H1 (cell line): ENCODE data around the gene THADA. TPM values are rescaled to one million over a fixed set of nuclear protein-coding genes. Genes with fewer than 3 reads are reported as not detected.

Source experiments
- CTCF ChIA-PET: fragments of 300-600 bp; sonication (Branson Sonifier 250); formaldehyde crosslinking; loops from one replicate; lab custom pipeline; 2021; ENCODE audit not compliant: partially characterized antibody; lab: Charles Lee
- POLR2A ChIA-PET: fragments of 300-600 bp; sonication (Branson Sonifier 250); formaldehyde crosslinking; loops from one replicate; lab custom pipeline; 2021; ENCODE audit warnings: inconsistent platforms; ENCODE audit not compliant: partially characterized antibody; lab: Charles Lee
- DNase-seq, 2 experiments: peaks; one replicate each; pipeline versions ENCODE4 v3.0.0 to v3.0.0-alpha.2; 2010 to 2022; ENCODE audit warnings: low spot score in 2 of 2, low read depth in 1 of 2, mixed read lengths in 1 of 2
- FAIRE-seq: peaks from 2 replicates; lab custom pipeline; 2011; peaks lifted over from hg19 to GRCh38; lab: Jason Lieb, UNC
- H2AFZ ChIP-seq: 2 replicates; pipeline ENCODE4 v1.8.1; 2012; ENCODE audit warnings: low read length, inconsistent platforms
- H2AK5ac ChIP-seq: 2 replicates; pipeline ENCODE4 v1.6.1; 2013; ENCODE audit warnings: low read depth, low read length
- H2BK120ac ChIP-seq: replicated peaks from 2 replicates; pipeline ENCODE3; 2013; ENCODE audit warnings: low read depth, low read length, inconsistent platforms
- H2BK12ac ChIP-seq: 2 replicates; pipeline ENCODE4 v1.6.1; 2013; ENCODE audit warnings: low read depth, low read length
- H2BK15ac ChIP-seq: 2 replicates; pipeline ENCODE4 v1.6.1; 2013; ENCODE audit warnings: low read length
- H2BK20ac ChIP-seq: 2 replicates; pipeline ENCODE4 v1.6.1; 2013; ENCODE audit warnings: low read length
- H2BK5ac ChIP-seq: 2 replicates; pipeline ENCODE4 v1.6.1; 2013; ENCODE audit warnings: low read depth, low read length
- H3K14ac ChIP-seq: 2 replicates; pipeline ENCODE4 v1.6.1; 2013; ENCODE audit warnings: inconsistent platforms; ENCODE audit not compliant: insufficient read length
- H3K18ac ChIP-seq: 2 replicates; pipeline ENCODE4 v1.6.1; 2013; ENCODE audit warnings: low read length; ENCODE audit errors: extremely low read depth
- H3K23ac ChIP-seq: 2 replicates; pipeline ENCODE4 v1.6.1; 2013; ENCODE audit warnings: inconsistent platforms; ENCODE audit not compliant: insufficient read length
- H3K23me2 ChIP-seq: 2 replicates; pipeline ENCODE4 v1.6.1; 2013; ENCODE audit warnings: low read depth, low read length
- H3K27ac ChIP-seq: 2 replicates; pipeline ENCODE4 v1.6.1; 2011; ENCODE audit warnings: low read depth, low read length, inconsistent platforms
- H3K27me3 ChIP-seq, 4 experiments: replicated peaks in 1 of 4; 1 replicate in 1 of 4; 2 replicates in 3 of 4; pipeline versions ENCODE4 v1.6.1 to v1.8.1; 2011 to 2013; ENCODE audit warnings: low read length in 3 of 4, mild to moderate bottlenecking in 3 of 4, inconsistent platforms in 2 of 4, mixed read lengths in 2 of 4, moderate library complexity in 1 of 4; ENCODE audit not compliant: control insufficient read depth in 3 of 4, insufficient read depth in 3 of 4; ENCODE audit errors: extremely low read depth in 1 of 4
- H3K36me3 ChIP-seq, 4 experiments: 2 replicates each; pipeline versions ENCODE4 v1.6.1 to v1.8.1; 2011 to 2013; ENCODE audit warnings: mild to moderate bottlenecking in 4 of 4, low read length in 3 of 4, moderate library complexity in 2 of 4, control low read depth in 1 of 4, inconsistent platforms in 1 of 4; ENCODE audit not compliant: insufficient read depth in 4 of 4, control insufficient read depth in 2 of 4
- H3K4ac ChIP-seq: replicated peaks from 2 replicates; pipeline ENCODE3; 2013; ENCODE audit warnings: low read length, low read depth, mixed read lengths, inconsistent platforms; ENCODE audit not compliant: insufficient read length
- H3K4me1 ChIP-seq, 4 experiments: replicated peaks in 1 of 4; 1 replicate in 1 of 4; 2 replicates in 3 of 4; pipeline versions ENCODE4 v1.6.1 to v1.8.1; 2011 to 2013; ENCODE audit warnings: low read length in 3 of 4, inconsistent platforms in 2 of 4, mixed read lengths in 1 of 4; ENCODE audit not compliant: insufficient read depth in 4 of 4, control insufficient read depth in 3 of 4
- H3K4me2 ChIP-seq, 2 experiments: 2 replicates each; pipeline versions ENCODE4 v1.6.1 to v1.8.1; 2011 to 2013; ENCODE audit warnings: low read depth in 2 of 2, low read length in 2 of 2, control low read depth in 1 of 2, inconsistent platforms in 1 of 2, mild to moderate bottlenecking in 1 of 2; ENCODE audit not compliant: insufficient read depth in 1 of 2
- H3K4me3 ChIP-seq, 4 experiments: fragments of 200-600, 300-600 bp in 1 of 4; sonication (generic), shearing (Covaris generic), sonication (Bioruptor Twin) in 1 of 4; 2 replicates each; pipeline versions ENCODE4 v1.5.1 to v1.8.1; 2011 to 2016; ENCODE audit warnings: low read length in 4 of 4, low read depth in 3 of 4, control low read depth in 2 of 4, inconsistent platforms in 2 of 4, mild to moderate bottlenecking in 2 of 4, mixed read lengths in 1 of 4, moderate library complexity in 1 of 4; ENCODE audit not compliant: insufficient read depth in 2 of 4; ENCODE audit errors: extremely low read depth in 1 of 4
- H3K56ac ChIP-seq: replicated peaks from 2 replicates; pipeline ENCODE3; 2013; ENCODE audit warnings: low read depth, mild to moderate bottlenecking, mixed read lengths, low read length, inconsistent platforms; ENCODE audit not compliant: insufficient read length
- H3K79me1 ChIP-seq: 2 replicates; pipeline ENCODE4 v1.6.1; 2013; ENCODE audit warnings: low read depth, low read length, control low read depth
- H3K79me2 ChIP-seq, 2 experiments: 2 replicates each; pipeline versions ENCODE4 v1.6.1 to v1.8.1; 2012 to 2013; ENCODE audit warnings: low read length in 2 of 2, mild to moderate bottlenecking in 2 of 2, inconsistent platforms in 1 of 2; ENCODE audit not compliant: insufficient read depth in 2 of 2, control insufficient read depth in 1 of 2
- H3K9ac ChIP-seq, 4 experiments: replicated peaks in 1 of 4; 1 replicate in 1 of 4; 2 replicates in 3 of 4; pipeline versions ENCODE4 v1.6.1 to v1.8.1; 2011 to 2013; ENCODE audit warnings: low read depth in 3 of 4, low read length in 3 of 4, control low read depth in 2 of 4, mild to moderate bottlenecking in 2 of 4, moderate library complexity in 2 of 4, inconsistent platforms in 1 of 4; ENCODE audit errors: extremely low read depth in 1 of 4
- H3K9me3 ChIP-seq, 2 experiments: 2 replicates each; pipeline versions ENCODE4 v1.6.1 to v1.8.1; 2012 to 2013; ENCODE audit warnings: mild to moderate bottlenecking in 2 of 2, moderate library complexity in 2 of 2, control low read depth in 1 of 2, inconsistent platforms in 1 of 2, low read depth in 1 of 2, low read length in 1 of 2, mixed read lengths in 1 of 2; ENCODE audit not compliant: insufficient read depth in 2 of 2
- H4K20me1 ChIP-seq, 2 experiments: replicated peaks in 1 of 2; 2 replicates each; pipeline versions ENCODE3 to v1.8.1; 2011 to 2013; ENCODE audit warnings: inconsistent platforms in 2 of 2, low read length in 2 of 2, mild to moderate bottlenecking in 1 of 2; ENCODE audit not compliant: insufficient read depth in 2 of 2, control insufficient read depth in 1 of 2
- H4K5ac ChIP-seq: 2 replicates; pipeline ENCODE4 v1.6.1; 2013; ENCODE audit warnings: low read length, low read depth, mixed read lengths, inconsistent platforms; ENCODE audit not compliant: insufficient read length
- H4K8ac ChIP-seq: 2 replicates; pipeline ENCODE4 v1.8.0; 2013; ENCODE audit warnings: mild to moderate bottlenecking, moderate library complexity, low read length, inconsistent platforms; ENCODE audit not compliant: insufficient read depth; ENCODE audit errors: extremely low read depth
- H4K91ac ChIP-seq: replicated peaks from 2 replicates; pipeline ENCODE3; 2013; ENCODE audit warnings: low read length, mixed read lengths, inconsistent platforms; ENCODE audit not compliant: insufficient read length
- CTCF ChIP-seq, 3 experiments: IDR thresholded peaks; 1 replicate in 2 of 3; 2 replicates in 1 of 3; pipeline versions ENCODE4 v1.5.1 to v1.6.1; 2011; ENCODE audit warnings: low read length in 3 of 3, mild to moderate bottlenecking in 3 of 3, inconsistent platforms in 2 of 3, low read depth in 1 of 3, moderate library complexity in 1 of 3; ENCODE audit not compliant: insufficient read depth in 1 of 3; ENCODE audit errors: control extremely low read depth in 1 of 3
- POLR2A ChIP-seq, 2 experiments: IDR thresholded peaks; 1 replicate in 1 of 2; 2 replicates in 1 of 2; pipeline ENCODE4 v1.6.1; 2011; ENCODE audit warnings: low read depth in 2 of 2, low read length in 2 of 2, mild to moderate bottlenecking in 2 of 2; ENCODE audit errors: control extremely low read depth in 1 of 2
- WGBS, 2 experiments: shearing (Covaris generic) in 1 of 2; methylation state at CpG; one replicate each; pipeline versions ENCODE4 v1.1.6 to v1.1.7; 2013 to 2015; ENCODE audit warnings: low lambda C conversion rate in 2 of 2, mixed read lengths in 2 of 2, inconsistent platforms in 1 of 2, low coverage in 1 of 2, missing lambda C conversion rate in 1 of 2; ENCODE audit not compliant: insufficient replicate concordance in 2 of 2, insufficient coverage in 1 of 2, insufficient read length in 1 of 2; ENCODE audit errors: extremely low coverage in 1 of 2, missing lambda C conversion rate in 1 of 2; 5-methylcytosine and 5-hydroxymethylcytosine counted together
- polyA plus RNA-seq, 7 experiments: library from polyadenylated mRNA; depleted of rRNA in 3 of 7; stranded (reverse) in 5 of 7; unstranded in 2 of 7; fragments of >200 nt in 5 of 7; fragments of 200-250 nt in 2 of 7; gene quantifications; 1 replicate in 5 of 7; 2 replicates in 1 of 7; 4 replicates in 1 of 7; pipeline versions ENCODE4 v1.2.1 to v1.2.3, GENCODE V29; 2011 to 2013; ENCODE audit warnings: missing spikeins in 2 of 7, mixed read lengths in 2 of 7
- total RNA-seq: library from RNA; stranded (reverse); fragmentation: NEBNext Ultra II Directional; extraction: Animal tissue kit (Norgen Biotek cat#: 25700); gene quantifications from 2 replicates; pipeline ENCODE4 v1.2.1, GENCODE V29; 2021

THADA gene
- total and polyA plus RNA-seq, 2 of the 8 experiments (the other 6 are each of a cell fraction or from before 2014, with no cell fraction given) = 22.4 to 26.8 TPM

- Histone ChIP-seq H3K23ac (no peak overlapping the region), H2BK15ac (no peak overlapping the region), H3K79me1 (no peaks in the 10 kb centered on the region), H2AFZ (no peak overlapping the region), H2BK20ac (no peak overlapping the region), H2BK12ac (no peak overlapping the region), H3K4me1 (no peaks in the 10 kb centered on the region), H4K5ac (no peak overlapping the region), H3K79me2 (no peaks in the 10 kb centered on the region), H3K4me2 (no peak overlapping the region), H3K56ac (no peak overlapping the region), H3K27ac (no peak overlapping the region), H3K9me3 (peaks cover 0 to 2% of the 10 kb centered on the region in 2 experiments; a peak in 1 of 4 replicates), H4K91ac (no peak overlapping the region), H4K8ac (no peak overlapping the region), H2BK5ac (no peak overlapping the region)
- peak; percentile 36 for FAIRE-seq
- ChIA-PET POLR2A (no interaction called here), CTCF (interaction anchor here (0.7 to 1.1 kb wide), 7 partner anchors 10 to 393 kb away, joined by 3 to 4 read pairs (median 3); no protein-coding TSS in a partner anchor)
- no peak for TF ChIP-seq POLR2A (IDR thresholded peaks at IDR 0.05; ENCODE audit: control extremely low read depth in 1 of 2, low read depth in 2 of 2, low read length in 2 of 2)
- TF ChIP-seq CTCF (IDR thresholded peaks at IDR 0.05; ENCODE audit: control extremely low read depth in 1 of 3, insufficient read depth in 1 of 3, low read depth in 1 of 3, low read length in 3 of 3) = peak in 1 of 3 experiments; percentile 39; a peak in 1 of 4 replicates
- TF ChIP-seq, all 59 proteins: peak for 1
- Histone ChIP-seq H3K14ac (no peak overlapping the region), H4K20me1 (no peaks in the 10 kb centered on the region), H2BK120ac (no peak overlapping the region), H3K27me3 (no peaks in the 10 kb centered on the region), H2AK5ac (no peak overlapping the region), H3K18ac (no peak overlapping the region), H3K9ac (no peak overlapping the region), H3K4me3 (no peak overlapping the region), H3K36me3 (peaks cover 0 to 5% (median 0%) of the 10 kb centered on the region in 4 experiments; a peak in 1 of 8 replicates), H3K4ac (no peak overlapping the region), H3K23me2 (peaks cover 1% of the 10 kb centered on the region; the same call in 1 of the 2 replicates)
- no peak for DNase-seq
- 88% methylated on average over 3 of the region's 3 CpGs; no CpG with 5 or more reads in 1 of the 2 experiments for WGBS, 2 experiments
Observed at GRCh38 chr2:43524177-43524965, 71.5 kb downstream of the THADA start.
